OCI-LY1 (cell line): ENCODE measurements around the gene DLL4.

Experiments used
- H2AFZ ChIP-seq: fragments of 200-600 bp; sonication (generic), shearing (Covaris generic); 2 replicates; pipeline ENCODE4 v1.6.0; 2014; ENCODE audit warnings: antibody characterized with exemption, mild to moderate bottlenecking, low read length
- H3F3A ChIP-seq: fragments of 200-600 bp; sonication (generic), shearing (Covaris generic); 2 replicates; pipeline ENCODE4 v1.6.0; 2014; ENCODE audit warnings: mild to moderate bottlenecking, antibody characterized with exemption, low read length, moderate library complexity; ENCODE audit not compliant: insufficient read depth
- H3K27ac ChIP-seq: fragments of 200-600 bp; sonication (generic); 2 replicates; pipeline ENCODE4 v1.5.1; 2014; ENCODE audit warnings: low read length, mixed run types, mild to moderate bottlenecking, low read depth; ENCODE audit not compliant: poor library complexity, severe bottlenecking
- H3K27me3 ChIP-seq: fragments of 200-600 bp; sonication (generic); 2 replicates; pipeline ENCODE4 v1.6.0; 2014; ENCODE audit warnings: antibody characterized with exemption, mild to moderate bottlenecking, low read length, moderate library complexity; ENCODE audit not compliant: insufficient read depth
- H3K36me3 ChIP-seq: fragments of 200-600 bp; sonication (generic); 2 replicates; pipeline ENCODE4 v1.6.1; 2014; ENCODE audit warnings: mild to moderate bottlenecking, antibody characterized with exemption, low read length, moderate library complexity, mixed read lengths; ENCODE audit not compliant: insufficient read depth
- H3K4me1 ChIP-seq: fragments of 200-600 bp; sonication (generic); 2 replicates; pipeline ENCODE4 v1.5.1; 2014; ENCODE audit warnings: mild to moderate bottlenecking, low read length, moderate library complexity; ENCODE audit not compliant: insufficient read depth, severe bottlenecking
- H3K4me2 ChIP-seq: fragments of 200-600 bp; sonication (generic), shearing (Covaris generic); 2 replicates; pipeline ENCODE4 v1.6.1; 2014; ENCODE audit warnings: low read length
- H3K4me3 ChIP-seq: fragments of 200-600 bp; sonication (generic); 2 replicates; pipeline ENCODE4 v1.5.1; 2014; ENCODE audit warnings: low read length, low read depth, mild to moderate bottlenecking, mixed read lengths; ENCODE audit not compliant: poor library complexity, severe bottlenecking
- H3K79me2 ChIP-seq: fragments of 200-600 bp; shearing (Covaris generic); 2 replicates; pipeline ENCODE4 v1.6.1; 2016; ENCODE audit warnings: mixed run types, low read length, mixed read lengths; ENCODE audit not compliant: insufficient read depth
- H3K9ac ChIP-seq: fragments of 200-600 bp; sonication (generic), shearing (Covaris generic); 2 replicates; pipeline ENCODE4 v1.6.1; 2014; ENCODE audit warnings: mild to moderate bottlenecking, low read length, mixed read lengths
- H3K9me2 ChIP-seq: fragments of 200-600 bp; sonication (generic), shearing (Covaris generic); 2 replicates; pipeline ENCODE4 v1.6.1; 2014; ENCODE audit warnings: low read depth, mild to moderate bottlenecking, low read length, mixed read lengths
- H3K9me3 ChIP-seq: fragments of 200-600 bp; shearing (Covaris generic); 2 replicates; pipeline ENCODE4 v1.6.1; 2014; ENCODE audit warnings: low read length, mixed read lengths
- H4K20me1 ChIP-seq: fragments of 200-600 bp; sonication (generic), shearing (Covaris generic); 2 replicates; pipeline ENCODE4 v1.6.0; 2016; ENCODE audit warnings: mild to moderate bottlenecking, low read length; ENCODE audit not compliant: insufficient read depth
- CTCF ChIP-seq: fragments of 200-600 bp; sonication (generic), shearing (Covaris generic); IDR thresholded peaks from 2 replicates; pipeline ENCODE4 v1.5.1; 2017; ENCODE audit warnings: mild to moderate bottlenecking, antibody characterized with exemption, low read length, moderate library complexity, mixed read lengths
- EZH2 ChIP-seq: fragments of 200-600 bp; sonication (generic), shearing (Covaris generic); IDR thresholded peaks from 2 replicates; pipeline ENCODE4 v1.8.0; 2017; ENCODE audit warnings: borderline replicate concordance, mixed run types, mild to moderate bottlenecking, antibody characterized with exemption, low read length, moderate library complexity, mixed read lengths

Gene DLL4

GRCh38 chr15:40944510-40945296 is 15.6 kb downstream of the DLL4 start:
- no peaks in the 10 kb centered on the region for H3K9me2 ChIP-seq
- peaks cover 12% of the 10 kb centered on the region for H3K4me1 ChIP-seq
- H3K4me3 ChIP-seq = no peak overlapping the region
- no peak overlapping the region for H3K4me2 ChIP-seq
- H3K9me3 ChIP-seq = no peaks in the 10 kb centered on the region
- H3F3A ChIP-seq = no peaks in the 10 kb centered on the region
- no peak overlapping the region for H2AFZ ChIP-seq
- no peaks in the 10 kb centered on the region for H3K36me3 ChIP-seq
- no peaks in the 10 kb centered on the region for H3K79me2 ChIP-seq
- TF ChIP-seq EZH2 (no peak), CTCF (no peak)
- no peak overlapping the region for H3K27ac ChIP-seq
- no peaks in the 10 kb centered on the region for H4K20me1 ChIP-seq
- H3K27me3 ChIP-seq = 0 out of 2 replicates have a peak, but pooled peaks cover 11% of the 10 kb centered on the region
- H3K9ac ChIP-seq = no peak overlapping the region

- Histone ChIP-seq H3K4me2 (no peak overlapping the region), H3K9me3 (no peaks in the 10 kb centered on the region), H3K36me3 (no peaks in the 10 kb centered on the region), H3F3A (no peaks in the 10 kb centered on the region), H3K4me1 (peaks cover 15% of the 10 kb centered on the region), H3K9ac (no peak overlapping the region), H3K27me3 (0 out of 2 replicates have a peak, but pooled peaks cover under 1% of the 10 kb centered on the region), H3K79me2 (no peaks in the 10 kb centered on the region), H2AFZ (no peak overlapping the region), H4K20me1 (no peaks in the 10 kb centered on the region), H3K4me3 (no peak overlapping the region), H3K27ac (no peak overlapping the region), H3K9me2 (no peaks in the 10 kb centered on the region)
- TF ChIP-seq EZH2 = no peak
These were observed 19.8 kb downstream of the DLL4 start for GRCh38 chr15:40948706-40949473.

- Histone ChIP-seq H3K27me3 (no peaks in the 10 kb centered on the region), H3K27ac (no peak overlapping the region), H2AFZ (no peak overlapping the region), H3K9me2 (no peaks in the 10 kb centered on the region), H3K4me2 (no peak overlapping the region), H3K9me3 (no peaks in the 10 kb centered on the region), H3K36me3 (no peaks in the 10 kb centered on the region), H3F3A (no peaks in the 10 kb centered on the region), H3K79me2 (no peaks in the 10 kb centered on the region), H3K4me3 (no peak overlapping the region), H3K9ac (no peak overlapping the region), H4K20me1 (no peaks in the 10 kb centered on the region), H3K4me1 (peaks cover 20% of the 10 kb centered on the region)
- TF ChIP-seq EZH2 (no peak), CTCF (no peak)
These were observed 20.6 kb downstream of the DLL4 start for GRCh38 chr15:40949756-40950207.
